PC-9 (cell line): ENCODE measurements around the gene INTS11.

ENCODE experiments used
- EZH2 ChIP-seq: fragments of 200-600 bp; sonication (generic); IDR thresholded peaks from 2 replicates; pipeline ENCODE4 v1.8.0; 2017; ENCODE audit warnings: antibody characterized with exemption, low read depth
- TF ChIP-seq, protein P1 (sequence below): fragments of 200-600 bp; sonication (generic); conservative IDR thresholded peaks from 2 replicates; pipeline ENCODE4 v1.6.1; 2017; ENCODE audit warnings: mixed run types, antibody characterized with exemption, mild to moderate bottlenecking, moderate library complexity

GRCh38 chr1:1275836-1276235 lies 48.6 kb downstream of the INTS11 start:
- TF ChIP-seq, protein P1, sequence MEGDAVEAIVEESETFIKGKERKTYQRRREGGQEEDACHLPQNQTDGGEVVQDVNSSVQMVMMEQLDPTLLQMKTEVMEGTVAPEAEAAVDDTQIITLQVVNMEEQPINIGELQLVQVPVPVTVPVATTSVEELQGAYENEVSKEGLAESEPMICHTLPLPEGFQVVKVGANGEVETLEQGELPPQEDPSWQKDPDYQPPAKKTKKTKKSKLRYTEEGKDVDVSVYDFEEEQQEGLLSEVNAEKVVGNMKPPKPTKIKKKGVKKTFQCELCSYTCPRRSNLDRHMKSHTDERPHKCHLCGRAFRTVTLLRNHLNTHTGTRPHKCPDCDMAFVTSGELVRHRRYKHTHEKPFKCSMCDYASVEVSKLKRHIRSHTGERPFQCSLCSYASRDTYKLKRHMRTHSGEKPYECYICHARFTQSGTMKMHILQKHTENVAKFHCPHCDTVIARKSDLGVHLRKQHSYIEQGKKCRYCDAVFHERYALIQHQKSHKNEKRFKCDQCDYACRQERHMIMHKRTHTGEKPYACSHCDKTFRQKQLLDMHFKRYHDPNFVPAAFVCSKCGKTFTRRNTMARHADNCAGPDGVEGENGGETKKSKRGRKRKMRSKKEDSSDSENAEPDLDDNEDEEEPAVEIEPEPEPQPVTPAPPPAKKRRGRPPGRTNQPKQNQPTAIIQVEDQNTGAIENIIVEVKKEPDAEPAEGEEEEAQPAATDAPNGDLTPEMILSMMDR = no peak
- no peak for TF ChIP-seq EZH2
